GM18519 (cell line): ENCODE results near the gene STYXL1.

Experiments
- ATAC-seq: cut with Tn5 transposase; IDR thresholded peaks from one replicate; pipeline ENCODE4 v1.9.1; 2021; ENCODE audit warnings: mild to moderate bottlenecking, moderate library complexity; ENCODE audit not compliant: unreplicated experiment, low FRiP score

Gene STYXL1

GRCh38 chr7:75982306-75983064 lies 65.3 kb downstream of the STYXL1 start:
- no peak for ATAC-seq

GRCh38 chr7:75981453-75982305 lies 66.1 kb downstream of the STYXL1 start:
- ATAC-seq: no peak

GRCh38 chr7:75981203-75981452 lies 66.7 kb downstream of the STYXL1 start:
- no peak for ATAC-seq

GRCh38 chr7:75980430-75981202 lies 67.2 kb downstream of the STYXL1 start:
- no peak for ATAC-seq

GRCh38 chr7:75979759-75980429 lies 67.9 kb downstream of the STYXL1 start:
- ATAC-seq: no peak

- ATAC-seq: no peak
These were observed 70.1 kb downstream of the STYXL1 start for GRCh38 chr7:75977743-75978142.

GRCh38 chr7:75971961-75972763 lies 75.6 kb downstream of the STYXL1 start:
- no peak for ATAC-seq

- ATAC-seq: no peak
These were observed 76.4 kb downstream of the STYXL1 start for GRCh38 chr7:75971309-75971960.

- no peak for ATAC-seq
These were observed 77.9 kb downstream of the STYXL1 start for GRCh38 chr7:75969704-75970498.

GRCh38 chr7:75969182-75969581 lies 78.6 kb downstream of the STYXL1 start:
- ATAC-seq: no peak

GRCh38 chr7:75968561-75969001 lies 79.2 kb downstream of the STYXL1 start:
- no peak for ATAC-seq

GRCh38 chr7:75968012-75968411 lies 79.8 kb downstream of the STYXL1 start:
- no peak for ATAC-seq

- no peak for ATAC-seq
These were observed 80.3 kb downstream of the STYXL1 start for GRCh38 chr7:75967487-75967997.

GRCh38 chr7:75967055-75967454 lies 80.7 kb downstream of the STYXL1 start:
- ATAC-seq: no peak

GRCh38 chr7:75966190-75966961 lies 81.4 kb downstream of the STYXL1 start:
- no peak for ATAC-seq

GRCh38 chr7:75965617-75966016 lies 82.2 kb downstream of the STYXL1 start:
- no peak for ATAC-seq

- no peak for ATAC-seq
These were observed 84.3 kb downstream of the STYXL1 start for GRCh38 chr7:75963381-75963995.
